Hematopoietic multipotent progenitor cell treated with erythropoietin and hydrocortisone succinate and interleukin-3 and kit ligand, for 4 days (in vitro differentiated cells): ENCODE data around the gene ZNF532.

Source experiments
- DNase-seq: peaks from one replicate; pipeline ENCODE4 v3.0.0-alpha.2; 2015

The ZNF532 gene

DNA sequence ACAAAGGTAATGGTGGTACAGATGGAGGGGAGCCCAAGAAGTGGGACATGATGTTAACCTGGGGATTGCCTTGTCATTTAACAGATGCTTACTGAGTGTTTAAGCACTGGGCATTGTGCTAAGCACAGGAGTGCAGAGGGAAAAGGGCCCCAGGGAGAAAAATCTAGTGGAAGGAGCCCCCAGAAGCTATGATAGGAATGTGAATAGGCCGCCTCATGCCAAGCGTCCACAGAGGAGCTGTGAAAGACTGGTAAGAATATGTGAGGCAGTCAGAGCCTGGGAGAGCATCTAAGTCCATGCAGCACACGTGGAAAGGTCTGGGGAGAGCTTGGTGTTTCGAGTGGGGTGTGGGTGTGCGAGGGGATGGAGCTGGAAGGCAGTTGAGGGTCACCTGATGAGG, 5.5 kb downstream of the ZNF532 start:
- DNase-seq, result no peak

DNA sequence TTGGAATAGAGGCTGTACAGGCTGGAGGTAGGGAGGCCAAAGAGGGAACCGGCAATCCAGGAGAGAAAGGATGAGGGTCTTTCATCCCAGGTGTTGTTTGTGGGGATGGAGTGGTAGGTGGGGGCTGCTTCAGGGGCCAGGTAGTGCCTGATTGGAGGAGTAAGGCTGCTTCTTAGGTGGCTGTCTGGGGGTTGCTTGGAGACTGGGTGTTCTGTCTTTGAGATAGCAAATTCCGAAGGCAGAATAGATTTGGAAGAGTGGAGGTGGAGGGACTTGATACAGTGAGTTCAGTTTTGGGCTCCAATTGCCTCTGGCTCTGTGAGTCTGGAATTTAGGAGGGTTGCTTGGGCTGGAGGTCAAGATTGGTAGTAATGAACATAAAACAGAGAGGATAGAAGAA, 5.9 kb downstream of the ZNF532 start:
- DNase-seq, result no peak

DNA sequence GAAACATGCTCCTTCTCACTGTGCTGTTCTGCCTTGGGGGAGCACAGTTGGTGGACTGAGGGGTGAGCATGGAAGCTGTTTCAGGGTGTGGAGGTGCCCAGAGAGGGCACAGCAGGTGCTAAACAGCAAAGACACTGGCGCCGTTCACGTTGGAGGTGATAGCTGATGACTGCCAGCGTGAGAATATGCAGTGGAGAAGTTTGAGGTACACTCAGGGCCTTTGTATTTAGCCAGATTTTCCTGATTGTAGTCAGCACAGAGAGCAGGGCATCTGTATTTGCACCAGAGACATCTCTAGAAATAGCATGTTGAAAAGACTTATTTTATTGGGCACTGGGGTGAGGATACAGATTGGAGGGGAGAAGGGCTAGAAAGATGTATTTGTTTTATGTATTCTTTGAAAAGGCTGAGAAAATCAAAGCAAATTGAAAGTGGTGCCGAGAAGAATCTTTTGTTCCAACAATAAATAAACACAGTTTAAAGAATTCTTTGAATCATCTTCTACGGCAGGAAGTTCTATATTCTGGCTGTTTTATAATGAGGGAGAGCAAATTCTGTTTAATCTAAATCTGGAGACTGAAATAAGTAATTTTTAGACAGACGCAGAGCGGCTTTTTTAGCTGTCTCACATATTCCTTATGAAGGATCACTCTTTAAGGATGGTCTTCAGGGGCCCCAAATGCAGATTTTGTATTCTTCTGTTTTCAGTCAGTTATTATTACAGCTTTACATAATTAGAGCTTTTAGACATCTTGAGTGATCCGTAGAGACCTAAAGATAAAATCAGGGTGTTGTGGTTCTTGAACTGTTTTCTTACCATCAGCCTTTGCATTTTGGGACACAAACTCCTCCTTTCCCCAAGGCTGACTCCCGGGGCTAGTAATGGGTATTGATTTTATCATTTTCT, 7.1 kb downstream of the ZNF532 start:
- DNase-seq, result no peak

DNA sequence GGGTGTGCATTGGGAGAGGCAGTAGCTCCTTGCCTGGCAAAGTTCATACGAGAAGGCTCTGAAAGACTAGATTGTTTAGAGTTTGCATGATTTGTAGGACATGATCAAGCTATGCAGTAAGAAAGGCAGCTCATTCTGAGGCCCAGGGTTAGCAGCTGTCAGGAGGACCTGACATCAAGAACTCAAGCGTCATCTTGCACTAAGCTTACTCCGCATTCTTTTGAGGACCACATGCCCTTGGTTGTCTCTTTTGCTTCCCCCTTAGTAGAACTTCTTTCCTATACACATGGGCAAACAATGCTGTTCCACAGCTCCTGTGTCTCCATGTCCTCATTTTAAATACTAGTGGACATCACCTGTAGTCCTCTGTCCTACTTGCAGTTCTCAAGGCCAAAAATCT, 14.0 kb downstream of the ZNF532 start:
- DNase-seq, result no peak

DNA sequence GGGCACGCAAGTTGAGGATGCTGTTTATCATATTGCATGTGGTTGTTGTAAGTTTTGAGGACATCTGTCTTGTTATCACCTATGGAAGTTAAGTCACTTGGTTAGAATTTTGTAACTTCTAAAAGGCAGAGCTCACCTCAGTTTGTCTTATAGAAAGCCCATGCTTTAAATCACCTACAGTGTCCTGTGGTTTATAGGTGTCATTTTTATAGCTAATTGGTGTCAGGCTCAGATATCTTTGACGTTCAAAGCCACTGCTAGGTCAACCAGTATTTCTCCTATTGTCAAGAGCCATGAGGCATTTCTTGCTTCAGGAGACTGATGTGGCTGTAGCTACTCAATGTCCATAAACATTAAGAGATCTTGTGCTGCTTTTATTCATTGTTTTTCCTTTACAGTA, 16.8 kb downstream of the ZNF532 start:
- DNase-seq, result no peak

DNA sequence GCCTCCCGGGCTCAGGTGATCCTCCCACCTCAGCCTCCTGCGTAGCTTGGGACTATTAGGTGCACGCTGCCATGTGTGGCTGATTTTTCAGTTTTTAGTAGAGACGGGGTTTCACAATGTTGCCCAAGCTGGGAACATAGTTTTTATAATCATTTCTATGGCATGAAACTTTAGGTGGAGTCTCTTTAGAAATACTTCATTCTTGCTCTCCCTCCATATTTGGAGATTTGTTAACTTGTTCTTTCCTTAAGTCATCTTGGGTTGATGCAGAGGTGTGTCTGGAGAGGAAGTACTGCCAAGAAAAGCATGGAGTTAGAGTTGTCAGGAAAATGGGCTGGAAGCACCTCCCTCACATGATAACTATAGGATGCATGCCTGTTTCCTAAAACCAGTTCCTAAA, 17.4 kb downstream of the ZNF532 start:
- no peak for DNase-seq

DNA sequence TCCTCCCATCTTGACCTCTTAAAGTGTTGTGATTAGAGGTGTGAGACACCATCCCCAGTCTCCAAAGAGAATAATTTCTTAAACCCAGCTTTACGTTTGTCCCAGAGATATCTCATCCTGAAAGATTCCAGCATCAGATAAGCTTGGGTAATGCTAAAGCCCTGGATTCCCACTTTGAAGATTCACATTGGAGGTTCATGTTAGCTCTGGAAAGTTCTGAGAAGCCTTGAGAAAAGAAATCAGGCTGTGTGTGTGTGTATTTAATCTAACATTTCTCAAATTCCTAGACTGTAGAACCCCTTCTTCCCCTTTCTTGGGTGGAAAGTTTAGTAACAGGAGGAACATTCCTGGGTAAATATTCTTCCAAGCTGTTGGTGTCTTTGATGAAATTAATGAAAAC, 18.0 kb downstream of the ZNF532 start:
- DNase-seq, result no peak

DNA sequence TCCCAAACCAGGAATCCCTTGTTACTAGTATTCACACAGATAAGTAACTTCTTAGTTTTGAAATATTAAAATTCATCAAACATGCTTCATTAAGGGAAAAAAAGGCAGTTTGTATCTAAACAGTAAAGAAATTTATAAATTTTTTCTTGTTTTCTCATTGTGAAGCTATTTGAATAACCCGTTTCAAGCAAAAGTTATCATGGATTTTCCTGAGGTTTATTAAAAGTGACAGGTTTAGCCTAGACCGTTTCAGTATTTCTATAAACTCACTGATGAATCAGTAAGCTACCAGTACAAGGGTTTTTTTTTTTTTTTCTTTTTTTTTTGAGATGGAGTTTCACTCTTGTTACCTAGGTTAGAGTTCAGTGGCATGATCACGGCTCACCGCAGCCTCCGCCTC, 20.0 kb downstream of the ZNF532 start:
- no peak for DNase-seq

DNA sequence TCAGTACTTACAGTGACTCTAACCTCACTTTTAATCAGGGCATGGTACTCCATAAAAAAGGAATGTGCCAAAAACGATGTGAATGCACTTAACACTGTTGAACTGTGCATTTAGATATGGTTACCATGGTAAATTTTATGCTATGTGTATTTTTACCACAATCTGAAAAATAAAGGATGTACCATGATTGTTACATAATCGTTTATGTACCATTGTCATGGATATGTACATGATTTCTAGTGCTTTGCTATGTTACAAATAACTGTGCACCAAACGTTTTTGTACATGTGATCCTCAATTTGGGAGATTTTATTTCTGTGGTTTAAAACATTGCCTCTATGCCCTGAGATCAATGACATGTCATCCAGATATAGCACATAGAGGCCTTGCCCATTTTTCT, 21.8 kb downstream of the ZNF532 start:
- DNase-seq, result no peak

DNA sequence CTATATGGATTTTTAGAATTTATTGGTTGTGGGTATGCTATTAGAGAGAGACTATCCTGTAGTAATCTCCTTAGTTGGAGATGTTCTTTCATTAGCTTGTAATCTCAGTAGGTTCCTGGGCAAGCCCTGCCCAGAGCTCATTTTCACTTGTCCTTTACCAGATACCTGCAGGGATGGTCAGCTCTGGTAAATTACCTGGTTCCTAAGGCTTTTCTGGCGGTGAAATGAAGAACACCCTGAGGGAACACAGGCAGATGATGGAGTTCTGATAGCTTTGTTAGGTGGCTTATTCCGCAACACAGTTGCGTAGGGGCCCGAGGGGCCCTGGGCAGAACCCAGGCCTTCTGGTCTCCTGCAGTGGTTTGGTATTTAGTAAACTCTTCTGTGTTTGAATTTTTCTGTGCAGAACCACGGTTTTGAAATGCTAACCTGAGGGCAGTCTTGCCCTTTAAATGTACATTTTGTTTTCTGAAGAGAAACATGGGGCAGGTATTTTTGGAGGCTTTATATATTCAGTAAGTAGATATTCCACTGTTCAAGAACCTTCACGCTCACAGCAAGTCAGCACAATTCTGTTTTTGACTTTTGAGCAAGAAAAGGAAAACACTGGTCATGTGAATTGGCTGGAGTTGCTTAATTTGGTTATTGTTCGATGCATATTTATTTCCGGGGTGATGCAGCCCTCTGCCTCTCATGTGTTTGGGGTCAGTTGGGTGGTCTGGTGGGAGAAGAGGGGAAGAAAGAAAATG, 22.4 kb downstream of the ZNF532 start:
- DNase-seq, result no peak

DNA sequence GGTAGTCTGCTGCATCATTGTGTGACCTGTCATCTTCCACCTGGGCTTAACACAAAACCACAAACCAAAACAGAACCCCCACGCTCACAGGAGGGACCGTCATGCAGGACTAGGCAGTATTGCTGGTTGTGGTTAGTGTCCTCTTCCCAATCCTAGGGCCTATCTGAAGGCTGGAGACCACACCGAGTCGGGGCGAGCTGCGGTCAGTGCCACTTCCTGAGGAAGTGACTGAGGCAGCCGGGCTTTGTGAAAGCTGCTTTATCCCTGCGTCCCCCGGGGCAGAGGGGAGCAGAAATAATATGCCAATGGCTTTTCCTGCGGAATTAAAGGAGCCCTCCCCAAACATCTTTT, 22.9 kb downstream of the ZNF532 start:
- peak; percentile 88 for DNase-seq

DNA sequence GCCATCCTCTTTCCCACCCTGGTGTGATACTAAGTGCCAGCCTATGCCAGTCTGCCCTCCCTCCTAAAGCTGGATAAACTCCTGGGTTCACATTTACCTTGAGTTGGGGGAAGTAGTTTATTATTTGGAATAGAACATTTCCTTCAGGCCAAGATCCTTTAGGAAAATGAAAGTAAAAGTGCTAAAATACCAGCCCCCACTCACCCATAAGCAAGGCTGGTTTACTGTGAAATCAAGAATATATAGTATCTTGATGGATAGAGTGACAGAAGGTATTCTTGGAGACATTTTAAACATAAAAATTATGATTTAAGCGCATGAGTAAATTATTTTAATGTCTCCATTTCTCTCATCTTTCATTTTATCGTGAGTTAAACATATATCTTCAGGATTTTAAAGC, 27.1 kb downstream of the ZNF532 start:
- DNase-seq, result no peak

DNA sequence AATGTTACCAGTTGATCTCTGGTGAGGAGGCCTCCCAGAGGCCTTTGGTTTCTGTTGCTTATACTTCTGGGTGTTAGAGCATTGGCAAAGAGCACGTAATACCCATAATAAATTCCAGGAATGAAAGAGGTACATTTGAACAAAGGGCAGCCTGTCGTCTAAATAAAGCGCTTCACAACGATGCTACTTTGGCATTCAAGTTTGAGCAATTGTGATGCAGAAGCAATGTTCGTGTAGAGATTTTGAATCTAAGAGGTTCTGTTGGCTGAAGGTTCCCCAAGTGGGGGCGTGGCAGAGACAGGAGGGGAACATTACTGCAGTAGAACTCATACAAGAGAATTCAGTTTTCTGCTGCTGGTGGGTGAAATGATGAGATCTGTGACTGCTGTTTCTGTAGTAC, 27.8 kb downstream of the ZNF532 start:
- no peak for DNase-seq

DNA sequence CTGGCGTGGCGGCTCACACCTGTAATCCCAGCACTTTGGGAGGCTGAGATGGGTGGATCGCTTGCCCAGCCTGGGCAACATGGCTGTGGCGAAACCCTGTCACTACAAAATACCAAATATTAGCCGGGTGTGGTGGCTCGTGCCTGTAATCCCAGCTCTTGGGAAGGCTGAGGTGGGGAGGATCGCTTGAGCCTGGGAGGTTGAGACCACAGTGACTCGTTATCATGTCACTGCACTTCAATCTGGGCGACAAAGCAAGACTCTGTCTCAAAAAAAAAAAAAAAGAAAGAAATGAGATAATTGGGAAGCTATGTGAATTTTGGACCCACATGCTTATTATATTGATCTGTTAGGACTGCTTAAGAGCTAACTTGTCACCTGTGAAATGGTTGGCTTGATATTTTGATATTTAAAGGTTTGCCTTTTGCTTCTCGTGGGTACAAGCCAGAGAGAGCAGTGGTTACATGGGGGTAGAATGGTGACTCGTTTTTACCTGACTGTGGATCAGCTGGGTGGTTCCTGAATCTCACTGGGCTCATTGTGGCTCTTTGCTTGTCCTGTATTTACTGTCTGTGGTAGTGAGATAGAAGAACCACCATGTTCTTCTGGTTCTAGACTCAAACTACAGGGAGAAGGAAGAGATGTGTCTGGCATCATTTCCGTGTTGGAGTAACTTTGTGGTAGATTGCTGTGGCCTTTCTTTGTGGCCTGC, 28.9 kb downstream of the ZNF532 start:
- no peak for DNase-seq

DNA sequence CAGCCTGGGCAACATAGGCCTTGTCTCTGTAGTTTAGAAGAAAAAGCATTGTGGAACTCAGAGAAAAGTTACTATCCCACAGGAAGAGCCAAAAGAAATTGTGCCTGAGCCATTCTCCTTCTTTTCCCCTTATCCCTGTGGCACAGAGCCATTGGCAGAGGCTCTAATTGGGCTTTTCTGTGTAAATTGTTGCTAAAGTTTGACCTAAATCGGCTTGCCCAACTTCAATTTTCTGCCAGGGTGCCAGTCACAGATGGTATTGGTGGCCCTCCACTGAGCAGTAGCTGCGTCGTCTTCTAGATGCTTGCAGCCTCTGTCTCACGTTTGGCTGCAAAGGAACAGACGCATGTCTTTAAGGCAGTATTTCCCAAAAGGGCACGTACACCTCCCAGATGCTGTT, 30.3 kb downstream of the ZNF532 start:
- DNase-seq, result no peak

DNA sequence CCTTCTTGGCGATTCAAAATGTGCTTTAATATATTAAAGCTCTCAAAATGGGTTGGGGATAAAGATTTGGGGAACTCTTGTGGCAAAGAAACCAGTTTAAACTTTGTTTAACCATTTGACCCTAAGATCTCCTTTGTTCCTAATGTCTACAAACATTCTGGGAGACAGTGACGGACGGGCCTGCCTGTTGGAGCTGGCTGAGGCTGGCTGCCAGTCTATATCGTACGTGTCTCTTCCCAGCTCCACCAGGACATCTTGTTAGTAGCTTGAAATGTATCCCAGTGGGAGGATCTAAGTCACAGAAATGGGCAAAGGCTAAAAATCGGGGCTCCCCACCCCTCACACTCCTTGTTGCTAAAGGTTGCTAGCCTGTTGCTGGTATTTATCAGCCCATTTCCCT, 30.7 kb downstream of the ZNF532 start:
- no peak for DNase-seq

DNA sequence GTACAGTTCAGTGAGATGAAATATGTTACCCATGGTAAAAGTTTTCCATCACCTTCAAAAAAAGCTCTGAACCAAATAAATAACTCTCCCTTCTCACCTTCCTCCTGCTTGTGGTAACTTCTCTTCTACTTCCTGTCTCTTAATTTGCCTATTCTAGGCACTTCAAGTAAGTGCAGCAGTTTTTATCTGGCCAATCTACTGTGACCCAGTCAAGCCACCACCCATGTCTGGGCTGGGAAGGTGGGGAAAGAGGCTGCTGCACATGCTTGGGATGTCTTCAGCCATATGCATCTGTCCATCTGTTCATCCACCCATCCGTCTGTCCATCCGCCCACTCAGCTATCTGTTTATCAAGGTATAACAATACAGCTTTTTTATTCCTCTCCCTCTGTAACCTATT, 31.6 kb downstream of the ZNF532 start:
- peak; percentile 13 for DNase-seq

DNA sequence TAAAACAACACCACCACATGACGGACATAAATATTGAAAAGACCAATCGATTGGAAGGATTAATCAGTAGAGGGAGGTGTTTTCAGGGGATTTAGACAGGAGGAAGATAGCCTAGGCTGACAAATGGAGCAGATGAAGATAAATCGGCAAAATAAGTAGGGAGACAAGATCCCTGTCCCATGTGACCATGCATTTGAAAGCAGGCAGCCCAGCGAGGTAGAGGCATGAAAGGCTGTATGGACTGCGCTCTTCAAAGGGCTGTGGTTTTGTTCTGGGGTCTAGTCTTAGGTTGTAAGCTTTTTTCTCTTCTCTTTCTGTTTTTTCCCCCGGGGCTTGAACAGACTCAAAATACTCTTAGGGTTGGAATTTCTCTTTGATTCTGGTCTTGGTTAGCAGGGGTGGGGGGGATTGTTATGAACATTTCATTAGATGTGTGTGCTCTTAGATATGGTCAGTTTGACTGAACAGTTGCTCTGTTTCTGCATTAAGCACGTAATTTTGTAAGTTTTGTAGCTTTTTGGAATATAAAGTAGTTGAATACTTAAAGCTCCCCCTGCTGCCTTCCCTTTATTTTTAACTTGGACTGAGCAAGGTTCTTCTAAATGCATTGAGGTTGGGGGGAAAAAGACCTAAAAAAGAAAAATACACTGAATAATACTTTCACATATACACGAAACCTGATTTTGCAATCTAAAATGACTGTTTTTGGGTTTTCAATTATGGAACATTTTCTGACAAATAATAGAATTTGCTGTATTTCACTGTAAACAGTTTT, 32.2 kb downstream of the ZNF532 start:
- DNase-seq, result no peak

DNA sequence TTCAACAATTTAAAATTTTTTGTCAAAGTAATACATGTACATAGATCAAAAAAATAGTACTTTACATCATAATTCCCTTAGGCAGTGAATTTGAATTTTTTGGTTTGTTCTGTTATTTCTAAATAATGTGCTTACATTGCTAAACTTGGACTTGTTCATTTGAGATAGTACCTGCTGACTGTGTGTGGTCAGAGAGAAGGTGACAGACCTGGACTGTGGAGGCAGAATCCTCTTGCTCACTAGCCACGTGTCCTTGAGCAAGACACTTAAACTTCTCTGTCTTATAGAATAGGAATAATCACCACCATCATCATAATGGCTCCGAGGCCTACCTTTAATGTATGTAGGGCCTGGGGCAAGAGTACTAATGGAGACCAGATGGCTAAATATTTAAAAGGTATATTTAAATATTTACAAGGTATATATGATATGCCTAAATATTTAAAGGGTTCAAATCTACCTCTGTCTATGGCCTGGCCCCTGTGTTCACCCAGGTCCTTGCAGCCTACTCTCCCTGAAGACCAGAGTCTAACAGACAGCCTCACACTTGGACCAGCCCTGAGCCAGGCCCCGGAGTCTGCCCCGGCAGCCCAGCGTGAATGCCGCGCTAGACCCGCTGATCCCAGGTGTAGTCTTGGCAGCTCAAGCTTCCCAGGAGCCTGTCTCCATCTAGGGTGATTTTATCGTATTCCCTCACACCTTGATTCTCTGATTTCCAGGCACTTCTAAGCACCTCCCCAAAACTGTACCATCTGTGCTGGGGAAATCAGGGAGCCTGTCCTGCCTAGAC, 33.5 kb downstream of the ZNF532 start:
- DNase-seq, result no peak

DNA sequence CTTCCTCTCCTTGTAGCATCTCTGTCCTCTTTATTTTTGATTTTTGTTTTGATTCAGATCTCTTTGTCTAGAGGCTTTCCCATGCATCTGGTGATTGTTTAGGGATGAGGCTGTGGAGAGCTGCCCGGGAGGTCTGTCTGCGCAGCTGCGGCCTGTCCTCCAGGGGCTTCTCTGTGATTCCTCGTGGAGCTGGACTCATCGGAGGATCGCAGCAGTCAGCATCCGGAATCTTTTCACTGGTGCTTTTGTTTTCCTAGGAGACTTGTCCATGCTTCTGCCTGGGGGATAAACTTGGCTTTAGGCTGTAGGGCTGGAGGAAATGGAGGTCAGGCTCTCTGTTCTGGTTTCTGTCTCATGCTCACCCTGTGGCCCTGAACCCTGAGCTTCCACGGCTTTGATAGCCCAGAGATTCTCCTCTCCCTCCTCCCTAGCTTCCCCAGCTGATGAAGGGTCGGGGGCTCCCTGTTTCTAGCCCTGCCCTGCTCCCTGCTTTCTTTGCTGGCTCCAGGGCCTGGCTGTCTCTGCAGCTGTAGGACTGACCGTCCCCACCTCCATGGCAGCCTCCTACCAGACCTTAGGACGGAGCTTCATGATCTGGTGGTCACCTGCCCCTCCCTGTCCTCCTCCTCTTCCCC, 35.5 kb downstream of the ZNF532 start:
- no peak for DNase-seq

DNA sequence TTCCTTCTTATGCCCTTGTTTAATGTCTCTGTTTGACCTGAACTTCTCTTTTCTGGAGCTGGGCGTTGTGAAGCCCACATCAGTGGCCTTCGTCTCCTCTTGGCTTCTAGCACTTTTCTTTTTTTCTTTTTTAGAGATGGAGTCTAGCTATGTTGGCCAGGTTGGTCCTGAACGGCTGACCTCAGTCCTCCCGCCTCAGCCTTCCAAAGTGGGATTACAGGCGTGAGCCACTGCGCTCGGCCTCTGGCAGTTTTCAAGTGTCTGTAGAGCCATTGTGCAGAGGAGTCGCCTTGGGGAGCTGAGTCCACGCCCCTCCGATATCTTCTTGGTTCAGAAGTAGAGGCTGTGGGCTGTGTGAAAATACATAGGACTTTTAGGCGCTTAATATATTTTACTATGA, 36.5 kb downstream of the ZNF532 start:
- no peak for DNase-seq

DNA sequence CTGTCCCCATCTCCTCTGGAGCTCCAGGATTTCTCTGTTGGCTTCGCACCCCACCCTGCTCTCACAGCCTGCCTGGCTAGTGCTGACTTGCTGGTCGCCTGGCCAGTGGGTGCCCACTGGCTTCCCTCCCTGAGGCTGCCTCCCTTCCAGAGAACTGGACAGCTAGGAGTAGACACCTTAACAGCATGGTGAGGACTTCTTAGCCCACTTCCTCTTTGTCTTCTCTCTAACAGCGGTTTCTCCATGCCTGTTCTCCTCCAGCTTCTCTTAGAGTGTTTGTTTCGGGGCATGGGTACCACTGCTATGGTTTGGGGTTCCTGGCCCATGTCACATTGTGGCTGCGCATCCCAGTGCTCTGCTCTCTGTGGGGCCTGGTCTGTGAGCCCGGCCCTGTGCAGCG, 37.1 kb downstream of the ZNF532 start:
- DNase-seq, result no peak
